HL-60/S4 (cell line): ENCODE data around the gene ALDOA.

Experiments
- in situ Hi-C: fragments of 300-500 bp; cut with MboI; formaldehyde crosslinking; loops from 2 replicates; pipeline ENCODE4 v1.14.3; 2022; ENCODE audit warnings: low sequenced_read_pairs

Gene ALDOA

GRCh38 chr16:30088832-30089624, 23.5 kb downstream of the ALDOA start:
- in situ Hi-C loops = no loop called here

DNA sequence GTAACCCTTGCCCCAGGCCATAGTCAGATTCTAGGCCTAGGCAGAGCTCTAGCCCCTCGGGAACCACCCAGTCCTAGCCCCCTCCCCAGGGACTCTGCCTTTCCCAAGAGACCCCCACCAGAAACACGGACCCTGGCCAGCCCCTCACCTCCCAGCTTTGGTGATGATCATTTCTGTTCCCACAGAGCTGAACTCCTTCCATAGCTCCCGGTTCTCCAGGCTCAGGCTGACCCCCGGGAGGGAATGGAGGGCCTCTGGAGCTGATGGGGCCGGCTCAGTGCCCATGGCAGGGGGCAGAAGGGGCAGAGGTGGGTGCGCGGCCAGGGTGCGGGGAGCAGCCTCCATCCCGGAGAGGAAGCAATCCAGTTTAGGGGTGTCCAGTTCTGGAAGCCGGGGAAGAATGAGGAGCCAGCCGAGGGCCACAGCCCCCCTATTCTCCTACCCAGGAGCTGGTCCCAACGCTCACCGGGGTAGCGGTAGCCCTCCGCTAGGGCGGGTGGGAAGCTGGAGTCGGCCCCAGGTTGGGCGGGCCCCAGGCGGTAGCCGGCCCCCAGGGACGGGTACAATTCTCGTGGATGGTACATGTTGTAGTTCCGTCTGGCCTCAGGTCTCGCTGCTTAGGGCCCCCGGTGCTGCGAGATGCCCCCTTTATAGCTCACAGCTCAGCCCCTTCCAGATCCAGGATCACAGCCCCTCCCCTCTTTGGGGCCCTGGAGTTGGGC, 25.2 kb downstream of the ALDOA start:
- in situ Hi-C loops = no loop called here

DNA sequence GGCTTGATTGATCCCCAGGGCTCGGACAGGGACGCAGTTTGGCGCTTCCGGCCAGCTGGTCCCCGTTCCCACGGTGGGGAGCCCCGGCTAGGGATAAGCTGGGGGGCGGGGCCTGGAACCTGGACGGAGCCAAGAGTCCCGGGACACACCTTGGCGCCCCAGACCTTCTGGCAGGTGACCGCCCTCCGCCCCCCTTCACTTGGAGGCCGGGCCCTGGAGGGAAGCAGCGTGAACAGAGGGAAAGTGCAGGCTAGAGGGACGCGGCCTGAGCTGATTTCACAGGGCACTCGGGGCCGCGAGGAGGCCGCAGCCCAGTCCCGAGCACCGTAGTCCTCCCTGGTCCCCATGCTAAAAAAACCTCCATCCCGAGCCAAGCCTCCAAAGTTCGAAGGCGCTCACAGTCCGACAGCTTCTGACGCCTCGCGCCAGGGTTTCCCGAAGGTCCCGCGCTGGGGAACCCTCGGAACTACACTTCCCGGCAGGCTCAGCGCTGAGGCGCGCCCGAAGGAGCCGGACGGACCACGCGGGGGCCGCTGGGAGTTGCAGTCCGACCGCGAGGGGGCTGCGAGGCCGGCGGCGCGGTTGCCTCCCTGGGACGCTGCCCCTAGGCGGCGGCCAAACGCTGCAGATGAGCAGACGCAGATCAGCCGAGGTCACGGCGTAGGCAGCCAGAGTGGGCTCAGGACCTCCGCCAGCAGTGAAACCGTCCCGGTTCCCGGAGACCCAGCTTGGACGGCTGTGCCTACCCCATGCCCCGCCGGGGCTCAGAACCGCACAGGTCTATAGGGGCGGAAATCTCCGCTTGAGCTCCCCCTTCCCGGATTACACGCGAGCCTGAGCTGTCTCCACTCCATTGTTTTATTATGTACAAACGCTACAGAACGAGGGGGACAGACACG, 26.2 kb downstream of the ALDOA start, which contains the start of gene TBX6:
Gene TBX6, minus strand, starts transcription at position 451 of the 899 bp plus-strand sequence. CDS start 731 bp downstream, outside the sequence.
- in situ Hi-C loops = no loop called here

DNA sequence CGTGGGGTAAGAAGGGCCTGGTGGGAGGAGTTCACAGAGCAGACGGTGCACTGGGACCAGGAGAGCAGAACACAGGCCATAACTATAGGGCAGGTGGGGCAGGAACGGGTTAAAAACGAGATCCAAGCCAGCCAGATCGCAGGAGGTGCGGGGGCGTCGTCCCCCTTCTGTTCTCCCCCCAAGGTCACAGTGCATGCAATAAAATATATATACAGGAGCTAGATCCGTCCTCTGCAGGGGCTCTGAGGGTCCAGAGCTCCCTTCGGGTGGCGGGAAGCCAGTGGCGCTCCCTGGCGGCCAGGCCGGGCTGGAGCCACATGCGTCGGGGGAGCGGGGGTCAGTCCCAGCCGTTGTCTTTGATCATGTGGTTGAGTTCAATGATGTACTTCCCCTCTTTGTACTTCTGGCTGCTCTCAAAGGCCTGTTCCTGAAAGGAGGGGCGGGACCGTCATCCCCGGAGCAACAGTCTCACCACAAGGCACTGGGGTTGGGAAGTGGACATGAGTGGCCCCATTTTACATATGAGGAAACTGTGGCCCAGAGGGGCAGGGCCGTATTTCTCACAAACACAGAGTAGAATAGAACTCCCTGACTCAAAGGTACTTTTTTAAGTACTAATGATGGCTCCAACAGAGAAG, 26.9 kb downstream of the ALDOA start:
- in situ Hi-C loops = no loop called here

GRCh38 chr16:30094541-30095165, 29.1 kb downstream of the ALDOA start:
- in situ Hi-C loops = no loop called here

DNA sequence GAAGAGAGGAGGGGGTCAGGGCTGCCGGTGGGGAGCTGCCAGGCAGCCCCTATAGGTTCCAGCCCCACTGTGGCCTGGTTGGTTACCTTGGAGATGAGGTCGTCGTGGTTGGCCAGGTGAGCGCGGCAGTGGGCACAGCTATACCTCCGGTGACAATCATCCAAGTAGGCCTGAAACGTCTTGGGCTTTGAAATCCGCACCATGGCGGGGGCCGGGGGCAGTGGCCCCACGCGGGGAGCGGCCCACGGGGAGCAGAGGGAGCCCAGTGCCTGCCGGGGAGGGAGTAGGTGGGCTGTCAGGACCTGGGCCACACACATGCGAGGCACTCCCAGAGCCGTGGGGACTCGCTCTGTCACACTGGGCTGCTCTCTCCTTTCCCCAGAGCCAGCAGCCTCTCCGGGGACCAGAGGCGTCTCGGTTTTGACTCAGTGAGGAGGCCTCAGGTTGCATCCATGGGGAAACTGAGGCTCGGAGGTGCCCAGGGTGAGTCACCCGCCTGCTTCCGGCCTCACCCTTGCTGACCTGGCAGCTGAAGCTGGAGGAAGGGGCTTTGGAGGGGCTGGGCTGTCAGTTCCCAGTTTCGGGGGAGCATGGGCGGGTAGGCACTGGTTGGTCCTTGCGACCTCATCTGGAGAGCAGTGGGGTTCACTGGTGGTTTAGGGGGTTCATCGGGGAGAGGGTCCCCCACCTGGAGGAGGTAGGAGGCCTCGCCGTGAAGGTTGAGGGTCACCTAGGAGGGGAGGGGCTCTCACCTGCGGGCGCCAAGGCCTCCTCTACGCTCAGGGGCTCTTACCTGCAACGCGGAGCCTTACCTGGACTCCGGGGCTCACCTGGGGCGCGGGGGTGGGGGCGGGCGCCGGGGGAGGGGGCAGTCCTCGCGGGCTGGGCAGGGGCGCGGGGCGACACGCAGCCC, 29.9 kb downstream of the ALDOA start:
- in situ Hi-C loops = no loop called here

- in situ Hi-C loops = no loop called here
Measured at GRCh38 chr16:30096105-30096861, 30.7 kb downstream of the ALDOA start, which contains the start of gene YPEL3. YPEL3 (minus strand) TSS chr16:30096213; CDS start chr16:30095482, 731 bp downstream.

- in situ Hi-C loops = no loop called here
Measured at GRCh38 chr16:30096862-30097563, 31.5 kb downstream of the ALDOA start.

DNA sequence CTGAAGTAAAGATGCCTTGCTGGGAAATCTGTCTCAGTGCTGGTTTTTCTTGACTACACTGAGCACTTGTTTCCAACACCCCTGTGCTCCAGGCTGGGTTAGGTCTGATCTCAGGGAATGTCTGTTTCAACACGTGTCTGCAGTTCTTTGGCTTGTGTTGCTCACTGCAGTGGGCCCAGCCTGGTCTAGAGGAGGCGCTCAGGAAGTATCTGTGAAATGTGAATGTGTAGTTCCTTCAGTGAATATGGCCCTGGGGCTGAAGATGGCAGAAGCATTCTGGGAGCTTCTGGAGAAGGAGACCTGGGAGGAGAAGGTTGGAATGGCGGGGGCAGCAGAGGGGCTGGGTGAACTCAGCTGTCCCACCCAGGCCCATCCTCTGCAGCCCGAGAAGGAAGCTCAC, 38.5 kb downstream of the ALDOA start:
- in situ Hi-C loops = loop anchor here (25.0 kb wide), 1 partner anchor 308 kb away; the partner anchor contains the start of gene ZNF771

- in situ Hi-C loops = loop anchor here (25.0 kb wide), 1 partner anchor 308 kb away; the partner anchor contains the start of gene ZNF771
Measured at GRCh38 chr16:30104492-30104891, 38.9 kb downstream of the ALDOA start.

DNA sequence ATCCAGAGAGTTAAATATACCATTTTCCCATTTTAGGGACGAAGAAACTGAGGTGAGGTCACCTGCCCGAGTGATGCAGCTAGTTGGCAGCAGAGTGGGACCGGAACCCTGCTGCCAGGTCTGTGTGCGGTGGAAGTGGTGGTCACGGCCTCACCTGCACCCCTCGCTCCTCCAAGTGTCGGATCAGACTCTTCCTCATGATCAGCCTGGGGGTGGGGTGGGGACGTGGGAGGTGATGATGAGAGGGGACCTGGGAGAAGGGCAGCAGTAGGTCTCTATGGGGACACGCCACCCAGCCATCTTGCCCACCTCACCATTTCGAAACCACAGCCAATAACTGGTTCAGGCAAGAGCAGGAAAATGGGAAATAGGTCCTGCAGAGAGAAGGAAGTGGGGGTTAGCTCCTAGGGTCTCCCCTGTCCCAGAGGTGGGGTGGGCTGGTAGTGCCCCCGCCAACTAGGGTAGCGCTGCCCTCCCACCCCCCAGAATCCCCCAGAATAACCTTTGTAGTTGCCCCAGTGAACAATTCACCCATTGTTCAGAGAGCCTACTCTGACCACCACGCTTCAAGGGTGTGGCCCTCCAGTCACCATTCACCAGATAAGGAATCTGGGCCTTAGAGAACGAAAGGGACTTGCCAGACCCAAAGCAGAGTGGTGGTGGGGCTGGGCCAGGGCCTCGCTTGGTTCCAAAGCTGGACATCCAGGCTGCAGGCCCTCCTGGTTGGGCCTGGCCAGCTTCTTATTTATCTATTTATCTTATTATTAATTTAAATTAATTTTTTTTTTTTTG, 42.7 kb downstream of the ALDOA start:
- in situ Hi-C loops = loop anchor here (25.0 kb wide), 1 partner anchor 304 kb away; the partner anchor contains the start of gene ZNF771

GRCh38 chr16:30110661-30111060, 45.1 kb downstream of the ALDOA start:
- in situ Hi-C loops = loop anchor here (10.0 to 25.0 kb wide), 2 partner anchors 302 to 524 kb away; partner anchors contain the start of gene ZNF771

DNA sequence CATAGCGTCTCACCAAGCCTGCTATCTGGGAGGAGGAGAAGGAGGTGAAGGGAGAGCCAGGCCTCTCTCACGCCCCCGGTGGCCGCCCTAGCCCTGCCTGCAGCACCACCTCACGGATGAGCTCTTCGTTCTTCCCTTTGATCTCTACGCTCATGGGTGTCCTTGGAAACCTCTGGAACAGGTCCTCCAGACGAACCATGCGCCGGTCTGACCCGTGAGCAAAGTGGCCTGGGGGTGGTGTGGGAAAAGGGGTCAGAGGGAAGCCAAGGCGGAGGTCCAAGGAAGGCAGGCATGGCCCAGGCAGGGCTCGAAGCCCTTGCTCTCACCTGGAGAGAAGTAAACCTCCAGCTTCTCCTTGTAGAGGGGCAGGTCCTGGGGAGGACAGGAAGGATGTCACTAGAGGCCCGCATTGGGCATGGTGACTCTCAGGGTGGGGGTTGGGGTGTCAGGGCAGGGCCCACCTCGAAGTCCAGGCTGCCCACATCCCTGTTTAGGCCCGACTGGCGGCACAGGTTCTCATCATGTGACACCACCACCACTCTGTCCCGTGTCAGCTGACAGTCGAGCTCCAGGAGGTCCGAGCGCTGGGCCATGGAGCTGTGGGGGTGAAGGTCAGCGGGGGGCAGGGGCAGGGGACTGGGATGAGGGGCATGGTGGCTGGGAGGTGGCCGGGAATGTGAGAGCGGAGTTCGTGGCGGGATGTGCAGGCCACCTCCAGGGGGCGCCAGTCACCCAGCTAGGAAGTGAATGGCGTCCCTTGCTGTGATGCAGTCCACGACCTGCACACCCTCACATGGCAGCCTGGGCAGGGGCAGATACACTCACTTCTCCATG, 46.9 kb downstream of the ALDOA start:
- in situ Hi-C loops = loop anchor here (10.0 to 25.0 kb wide), 2 partner anchors 300 to 522 kb away; partner anchors contain the start of gene ZNF771

- in situ Hi-C loops = loop anchor here (10.0 to 25.0 kb wide), 2 partner anchors 299 to 522 kb away; partner anchors contain the start of gene ZNF771
Measured at GRCh38 chr16:30113031-30113710, 47.6 kb downstream of the ALDOA start, which contains the start of gene GDPD3. GDPD3 (minus strand) TSS chr16:30113537; CDS start chr16:30113478, 59 bp downstream.
